Measurements from ENCODE around the gene OBSCN.

Gene OBSCN

DNA sequence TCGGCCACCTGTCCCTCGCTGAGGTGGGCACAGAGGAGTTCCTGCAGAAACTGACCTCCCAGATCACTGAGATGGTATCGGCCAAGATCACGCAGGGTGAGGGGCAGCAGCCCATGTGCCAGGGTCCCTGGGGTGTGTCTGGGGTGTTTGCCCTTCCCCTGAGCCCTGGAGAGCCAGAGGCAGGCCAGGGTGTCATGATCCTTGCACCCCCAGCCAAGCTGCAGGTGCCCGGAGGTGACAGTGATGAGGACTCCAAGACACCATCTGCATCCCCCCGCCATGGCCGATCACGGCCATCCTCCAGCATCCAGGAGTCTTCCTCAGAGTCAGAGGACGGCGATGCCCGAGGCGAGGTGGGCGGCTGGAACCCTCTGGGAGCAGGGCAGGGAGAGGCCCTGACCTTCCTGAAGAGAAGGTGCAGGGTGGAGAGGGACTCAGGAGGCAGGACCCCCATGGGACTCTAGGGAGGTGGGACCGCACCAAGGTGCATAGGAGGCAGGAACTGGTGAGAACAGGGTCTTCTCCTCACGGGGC lies 129.3 kb downstream of the OBSCN start:
- DNase-seq (ENCODE audit: insufficient read length, low spot score) (no peak), FAIRE-seq (no peak)

GRCh38 chr1:228337711-228338520 lies 130.1 kb downstream of the OBSCN start:
- FAIRE-seq (no peak), DNase-seq (ENCODE audit: insufficient read length, low spot score) (no peak)

GRCh38 chr1:228338521-228339051 lies 130.7 kb downstream of the OBSCN start:
- DNase-seq (ENCODE audit: insufficient read length, low spot score): no peak
- FAIRE-seq: no peak

- DNase-seq (ENCODE audit: insufficient read length, low spot score): no peak
- no peak for FAIRE-seq
Measured at GRCh38 chr1:228339059-228339704, 131.3 kb downstream of the OBSCN start.

- FAIRE-seq: no peak
Measured at GRCh38 chr1:228339766-228340685, 132.2 kb downstream of the OBSCN start.

DNA sequence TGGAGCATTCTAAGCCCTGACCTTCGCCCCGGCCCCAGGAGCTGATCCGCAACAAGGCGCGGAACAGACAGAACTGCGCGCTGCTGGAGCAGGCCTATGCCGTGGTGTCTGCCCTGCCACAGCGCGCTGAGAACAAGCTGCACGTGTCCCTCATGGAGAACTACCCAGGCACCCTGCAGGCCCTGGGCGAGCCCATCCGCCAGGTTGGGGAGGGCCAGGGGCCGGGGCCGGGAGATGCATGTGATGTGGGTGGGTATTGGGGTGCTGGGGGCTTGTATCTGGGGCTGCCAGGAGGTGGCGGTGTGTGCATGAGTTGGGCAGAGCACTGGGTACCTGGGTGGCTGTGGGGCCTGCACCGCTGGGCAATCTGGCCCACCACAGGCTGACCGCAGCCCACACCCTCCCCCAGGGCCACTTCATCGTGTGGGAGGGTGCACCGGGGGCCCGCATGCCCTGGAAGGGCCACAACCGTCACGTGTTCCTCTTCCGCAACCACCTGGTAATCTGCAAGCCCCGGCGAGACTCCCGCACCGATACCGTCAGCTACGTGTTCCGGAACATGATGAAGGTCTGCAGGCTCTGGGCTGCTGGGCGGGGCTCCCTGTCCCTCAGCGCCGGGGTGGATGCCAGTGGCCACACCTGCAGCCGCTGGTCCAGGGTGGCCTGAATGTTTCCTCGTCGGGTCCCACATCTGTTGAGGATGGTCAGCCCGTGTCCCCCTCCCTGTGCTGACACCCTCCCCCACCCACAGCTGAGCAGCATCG lies 133.0 kb downstream of the OBSCN start:
- DNase-seq (ENCODE audit: insufficient read length, low spot score) (no peak), FAIRE-seq (no peak)

More at GRCh38 chr1:228339766-228340685, 132.2 kb downstream of the OBSCN start:
- no peak for DNase-seq (ENCODE audit: insufficient read length, low spot score)

DNA sequence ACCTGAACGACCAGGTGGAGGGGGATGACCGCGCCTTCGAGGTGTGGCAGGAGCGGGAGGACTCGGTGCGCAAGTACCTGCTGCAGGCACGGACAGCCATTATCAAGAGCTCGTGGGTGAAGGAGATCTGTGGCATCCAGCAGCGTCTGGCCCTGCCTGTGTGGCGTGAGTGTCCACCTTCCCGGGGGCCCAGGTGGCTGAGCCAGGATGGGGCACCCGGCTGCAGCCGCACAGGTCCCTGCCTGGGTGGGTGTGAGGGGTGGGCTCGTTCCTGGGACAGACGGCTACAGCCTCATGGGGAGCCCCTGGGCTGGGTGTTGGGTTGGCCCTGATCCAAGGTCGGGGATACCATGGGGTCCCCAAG lies 133.6 kb downstream of the OBSCN start:
- DNase-seq (ENCODE audit: insufficient read length, low spot score): no peak
- FAIRE-seq: no peak

DNA sequence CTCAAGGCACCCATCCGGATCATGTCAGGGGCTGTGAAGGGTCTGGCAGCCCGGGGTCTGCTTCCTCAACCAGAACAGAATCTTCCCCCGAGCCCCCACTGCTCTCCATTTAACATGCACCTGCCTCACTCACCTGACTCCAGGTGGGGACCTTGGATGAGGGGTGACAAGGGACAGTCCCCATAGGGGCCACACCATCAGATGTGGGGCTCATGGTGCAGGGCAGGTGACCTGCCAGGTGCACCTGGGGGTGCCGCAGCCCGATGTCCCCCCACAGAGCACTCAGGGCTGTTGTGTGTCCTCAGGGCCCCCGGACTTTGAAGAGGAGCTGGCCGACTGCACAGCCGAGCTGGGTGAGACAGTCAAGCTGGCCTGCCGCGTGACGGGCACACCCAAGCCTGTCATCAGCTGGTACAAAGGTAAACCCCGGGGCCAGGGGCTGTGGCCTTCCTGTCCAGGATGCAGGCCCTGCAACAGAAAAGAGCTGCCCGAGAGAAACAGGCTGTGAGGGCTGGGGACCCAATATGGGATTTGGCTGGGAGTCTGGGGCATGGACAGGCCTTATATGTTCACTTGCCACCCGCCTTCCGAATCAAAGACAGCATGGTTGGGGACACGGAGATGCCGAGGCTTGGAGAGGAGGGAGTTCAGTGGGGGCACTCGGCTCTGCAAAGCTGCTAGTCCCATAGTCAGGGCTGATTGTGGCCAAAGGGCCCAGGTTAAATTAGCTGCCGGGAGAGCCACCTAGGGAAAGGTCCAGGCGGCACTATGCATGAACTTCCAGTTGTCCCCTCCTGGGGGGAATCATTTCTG lies 134.2 kb downstream of the OBSCN start:
- FAIRE-seq (no peak), DNase-seq (ENCODE audit: insufficient read length, low spot score) (no peak)

DNA sequence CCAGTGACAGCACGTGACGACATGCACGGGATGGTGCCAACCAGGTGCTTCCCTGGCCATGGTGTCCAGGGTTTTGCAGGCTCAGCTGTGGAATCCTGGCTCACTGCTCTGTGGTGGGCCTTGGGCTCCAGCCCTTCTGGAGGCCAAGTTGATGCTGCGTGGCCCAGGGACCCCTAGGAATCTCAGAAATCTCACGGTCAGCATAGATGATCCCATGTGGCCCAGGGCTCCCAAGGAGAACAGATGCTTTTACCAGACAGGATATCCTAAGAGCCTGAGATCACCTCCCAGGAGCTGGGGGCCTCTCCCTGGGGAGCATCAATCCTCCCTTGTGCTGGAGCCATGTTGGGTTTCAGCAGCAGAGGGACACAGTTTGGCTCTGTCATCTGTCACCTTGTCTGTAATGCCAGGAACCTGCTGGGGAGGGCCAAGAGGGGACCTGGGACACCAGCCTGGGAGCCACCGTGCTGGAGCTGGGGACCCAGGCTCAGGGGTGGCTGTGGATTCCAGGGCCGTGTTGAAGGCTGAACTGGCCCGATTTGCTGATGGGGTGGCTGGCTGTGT lies 134.9 kb downstream of the OBSCN start:
- no peak for DNase-seq (ENCODE audit: insufficient read length, low spot score)
- no peak for FAIRE-seq

DNA sequence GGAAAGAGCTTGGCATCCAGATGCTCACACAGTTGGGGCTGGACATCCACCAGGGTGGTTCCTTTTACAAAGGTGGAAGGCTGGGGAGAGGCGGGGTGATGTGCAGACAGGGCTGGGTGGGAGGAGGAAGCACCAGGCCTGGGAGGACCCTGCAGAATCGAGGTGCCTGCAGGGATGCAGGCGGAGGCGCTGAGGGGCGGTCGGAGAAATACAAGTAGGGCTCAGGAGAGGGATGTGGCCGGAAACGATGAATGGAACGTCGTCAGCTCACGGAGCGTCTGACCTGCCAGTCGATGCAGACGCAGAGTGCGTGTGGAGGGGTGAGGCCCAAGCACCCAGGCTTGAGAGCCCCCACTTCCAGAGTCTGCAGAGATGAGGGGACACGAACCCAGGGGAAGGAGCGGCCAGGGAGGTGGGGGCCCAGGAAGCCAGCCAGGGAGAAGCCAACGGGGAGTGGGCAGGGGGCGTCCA lies 135.4 kb downstream of the OBSCN start:
- FAIRE-seq (no peak), DNase-seq (ENCODE audit: insufficient read length, low spot score) (no peak)

- FAIRE-seq (no peak), DNase-seq (ENCODE audit: insufficient read length, low spot score) (no peak)
Measured at GRCh38 chr1:228344631-228345072, 136.8 kb downstream of the OBSCN start.

GRCh38 chr1:228345201-228345930 lies 137.5 kb downstream of the OBSCN start:
- no peak for FAIRE-seq

DNA sequence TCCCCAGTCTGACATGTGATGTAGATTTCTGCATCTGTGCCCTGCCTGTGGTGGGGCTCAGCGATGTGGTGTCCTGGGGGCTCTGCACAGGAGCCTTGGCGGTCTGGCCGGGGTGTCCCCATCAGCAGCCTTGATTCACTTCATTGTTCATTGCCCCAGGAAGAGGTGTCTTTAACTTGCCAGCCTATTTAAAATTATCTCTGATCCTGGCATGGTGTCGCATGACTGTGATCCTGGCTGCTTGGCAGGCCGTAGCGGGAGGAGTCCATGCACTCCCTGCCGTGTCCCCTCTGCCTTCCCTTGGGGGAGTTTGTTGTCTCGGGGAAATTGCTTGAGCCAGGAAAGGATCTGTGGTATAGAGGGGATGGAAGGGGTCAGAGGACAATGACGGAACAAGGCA lies 138.9 kb downstream of the OBSCN start:
- FAIRE-seq (no peak), DNase-seq (ENCODE audit: insufficient read length, low spot score) (no peak)

More at GRCh38 chr1:228345201-228345930, 137.5 kb downstream of the OBSCN start:
- no peak for DNase-seq (ENCODE audit: insufficient read length, low spot score)

- FAIRE-seq: no peak
- DNase-seq (ENCODE audit: insufficient read length, low spot score): no peak
Measured at GRCh38 chr1:228347181-228347580, 139.3 kb downstream of the OBSCN start.

DNA sequence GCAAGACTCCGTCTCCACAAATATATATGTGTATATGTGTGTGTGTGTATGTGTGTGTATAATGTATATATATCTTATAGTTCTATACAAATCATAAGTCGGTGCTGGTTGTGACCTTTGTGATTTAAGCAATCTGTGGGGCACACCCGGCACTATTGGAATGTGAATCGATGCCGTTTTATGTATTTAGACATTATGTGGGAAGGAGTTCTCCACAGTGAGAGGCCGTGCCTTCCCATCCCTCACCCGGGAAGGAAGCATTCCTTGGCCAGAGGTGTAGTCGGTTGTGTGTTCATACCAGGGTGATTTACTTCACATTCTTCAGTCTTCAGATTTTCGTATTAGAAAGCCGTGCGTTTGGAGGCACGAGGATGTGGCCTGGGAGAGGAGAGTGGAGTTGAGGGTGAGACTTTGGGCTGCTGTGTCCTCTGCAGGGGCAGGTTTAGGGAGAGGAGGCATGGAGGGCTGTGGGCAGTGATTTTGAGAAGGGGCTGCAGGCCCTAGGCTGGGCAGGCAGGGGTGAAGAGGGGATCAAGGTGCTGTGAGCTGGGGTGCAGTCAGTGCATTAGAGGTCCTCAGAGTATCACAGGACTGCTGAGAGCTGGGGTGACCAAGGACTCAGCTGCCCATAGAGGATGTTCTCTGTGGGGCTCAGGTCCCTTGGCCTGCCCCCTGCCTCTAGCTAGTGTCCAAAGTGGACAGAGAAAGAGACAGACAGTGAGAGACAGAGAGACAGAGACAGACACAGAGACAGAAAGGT lies 141.0 kb downstream of the OBSCN start:
- no peak for FAIRE-seq
- DNase-seq (ENCODE audit: insufficient read length, low spot score): no peak

GRCh38 chr1:228349701-228350171 lies 141.9 kb downstream of the OBSCN start:
- DNase-seq (ENCODE audit: insufficient read length, low spot score) (no peak), FAIRE-seq (no peak)

DNA sequence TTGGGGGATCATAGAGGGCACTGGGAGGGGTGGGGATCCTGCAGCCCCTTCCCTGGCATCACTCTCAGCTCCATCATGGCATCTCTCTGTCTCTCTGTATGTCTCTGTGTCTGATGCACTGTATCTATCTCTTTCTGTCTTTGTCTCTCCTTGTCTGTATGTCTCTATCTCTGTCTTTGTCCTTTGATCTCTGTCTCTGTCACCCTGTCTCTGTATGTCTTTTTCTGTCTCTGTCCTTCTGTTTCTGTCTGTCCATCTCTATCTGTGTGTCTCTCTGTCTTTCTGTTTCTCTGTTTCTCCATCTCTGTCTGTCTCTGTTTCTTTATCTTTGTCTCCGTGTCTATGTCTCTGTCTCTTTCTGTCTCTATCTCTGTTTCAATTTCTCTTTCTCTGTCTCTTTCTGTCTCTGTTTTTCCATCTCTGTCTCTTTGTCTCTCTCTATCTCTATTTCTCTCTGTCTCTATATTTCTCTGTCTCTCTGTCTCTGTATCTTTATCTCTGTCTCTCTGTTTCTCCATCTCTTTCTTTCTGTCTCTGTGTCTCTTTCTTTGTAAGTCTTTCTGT lies 142.4 kb downstream of the OBSCN start:
- FAIRE-seq: no peak
- no peak for DNase-seq (ENCODE audit: insufficient read length, low spot score)

All from GM19239 (cell line).